Spleen (tissue), 11 donors: ENCODE data around the gene P3H2. TPM values are rescaled to one million over a fixed set of nuclear protein-coding genes. Genes with fewer than 3 reads are reported as not detected.
A peak's percentile ranks its signal among the peaks of the same experiment; 100 is the strongest.
"Not testable (repeated sequence)": the region's sequence is repeated elsewhere in the genome, so short reads cannot be mapped to it uniquely, and the experiment has no call there.

ENCODE experiments used
- DNase-seq: peaks from one replicate; pipeline ENCODE4 v3.0.0-alpha.2; 2020
- H3K27ac ChIP-seq, 8 donors: fragments of 200-600 bp; sonication (generic) in 7 of 8; 1 replicate in 4 of 8; 2 replicates in 4 of 8; pipeline versions ENCODE4 v1.5.0 to v1.8.0; 2016 to 2021; ENCODE audit warnings: inconsistent platforms in 4 of 8, mild to moderate bottlenecking in 4 of 8, moderate library complexity in 1 of 8
- H3K27me3 ChIP-seq, 7 donors: fragments of 200-600 bp; sonication (generic) in 6 of 7; replicated peaks in 1 of 7; 1 replicate in 4 of 7; 2 replicates in 3 of 7; pipeline versions ENCODE4 v1.5.0 to v1.8.0; 2016 to 2021; ENCODE audit warnings: inconsistent platforms in 3 of 7, mild to moderate bottlenecking in 1 of 7
- H3K36me3 ChIP-seq, 6 donors: fragments of 200-600 bp; sonication (generic) in 5 of 6; 1 replicate in 4 of 6; 2 replicates in 2 of 6; pipeline versions ENCODE4 v1.5.0 to v1.8.0; 2016 to 2021; ENCODE audit warnings: inconsistent platforms in 2 of 6
- H3K4me1 ChIP-seq, 6 donors: fragments of 200-600 bp; sonication (generic) in 5 of 6; 1 replicate in 3 of 6; 2 replicates in 3 of 6; pipeline versions ENCODE4 v1.5.0 to v1.8.0; 2016 to 2021; ENCODE audit warnings: inconsistent platforms in 3 of 6
- H3K4me3 ChIP-seq, 8 donors: fragments of 200-600 bp; sonication (generic) in 7 of 8; 1 replicate in 4 of 8; 2 replicates in 4 of 8; pipeline versions ENCODE4 v1.5.0 to v1.8.0; 2016 to 2021; ENCODE audit warnings: inconsistent platforms in 4 of 8, mild to moderate bottlenecking in 4 of 8, moderate library complexity in 2 of 8
- H3K9me3 ChIP-seq, 8 donors: fragments of 200-600 bp; sonication (generic) in 7 of 8; 1 replicate in 4 of 8; 2 replicates in 4 of 8; pipeline versions ENCODE4 v1.5.0 to v1.8.0; 2016 to 2021; ENCODE audit warnings: inconsistent platforms in 4 of 8
- POLR2A ChIP-seq, 3 donors: fragments of 450-650 bp; IDR thresholded peaks; one replicate each; pipeline ENCODE4 v1.5.1; 2017; ENCODE audit warnings: antibody characterized with exemption in 3 of 3, mild to moderate bottlenecking in 1 of 3
- POLR2AphosphoS5 ChIP-seq, 3 donors: sonication (generic); formaldehyde crosslinking; IDR thresholded peaks; one replicate each; pipeline ENCODE4 v1.5.1; 2017; ENCODE audit warnings: antibody characterized with exemption in 3 of 3
- WGBS, 5 donors: extraction: QIAGEN DNeasy Blood & Tissue Kit in 3 of 5; methylation state at CpG; one replicate each; pipeline versions ENCODE4 v1.1.5 to v1.1.7; 2013 to 2018; 5-methylcytosine and 5-hydroxymethylcytosine counted together
- intact Hi-C: fragments of 100-400 bp; cut with DNase I; formaldehyde crosslinking; loops from one replicate; pipeline ENCODE4 v1.15.0; 2023; ENCODE audit warnings: low total_unique reads
- polyA plus RNA-seq, 3 donors: library from polyadenylated mRNA; stranded (reverse); fragments of 200-250 nt; gene quantifications; one replicate each; pipeline ENCODE4 v1.2.1, GENCODE V29; 2013
- total RNA-seq, 7 donors: library from RNA; depleted of rRNA in 3 of 7; stranded (reverse); fragments of >200 nt in 3 of 7; fragmentation: NEBNext Ultra II Directional in 4 of 7; extraction: Animal tissue kit (Norgen Biotek cat#: 25700) in 4 of 7; gene quantifications; one replicate each; pipeline versions ENCODE4 v1.1.0 to v1.2.1, GENCODE V29; 2016 to 2021
- TF ChIP-seq, protein P1 (sequence below), 11 experiments: fragments of 200-600 bp in 7 of 11; fragments of 450-650 bp in 4 of 11; sonication (generic) in 4 of 11; IDR thresholded peaks in 8 of 11; conservative IDR thresholded peaks in 3 of 11; 1 replicate in 7 of 11; 2 replicates in 4 of 11; pipeline versions ENCODE4 v1.4.0 to v1.8.0; 2016 to 2021; ENCODE audit warnings: antibody characterized with exemption in 11 of 11, inconsistent platforms in 4 of 11, mild to moderate bottlenecking in 1 of 11
- donor health status: healthy with polysubstance abuse.
- donor health status: DM: no; HTN: no; CAD: no; lungs with moderate emphysema.
- donor health status: DM: no; HTN: no; CAD: no.
- donor health status: Bipolar disorder and iron deficiency.
- donor health status: healthy.
- donor health status: DM: no; HTN: no; CAD: no.
- donor health status: DM: yes; HTN: yes; CAD: no.

The P3H2 gene
- total and polyA plus RNA-seq, 10 donors = 7.7 to 155 (median 79.2) TPM

GRCh38 chr3:190076136-190076535 lies 44.6 kb downstream of the P3H2 start:
- no peak for DNase-seq
- H3K4me3 ChIP-seq = no peak overlapping the region
- intact Hi-C loops = no loop called here

DNA sequence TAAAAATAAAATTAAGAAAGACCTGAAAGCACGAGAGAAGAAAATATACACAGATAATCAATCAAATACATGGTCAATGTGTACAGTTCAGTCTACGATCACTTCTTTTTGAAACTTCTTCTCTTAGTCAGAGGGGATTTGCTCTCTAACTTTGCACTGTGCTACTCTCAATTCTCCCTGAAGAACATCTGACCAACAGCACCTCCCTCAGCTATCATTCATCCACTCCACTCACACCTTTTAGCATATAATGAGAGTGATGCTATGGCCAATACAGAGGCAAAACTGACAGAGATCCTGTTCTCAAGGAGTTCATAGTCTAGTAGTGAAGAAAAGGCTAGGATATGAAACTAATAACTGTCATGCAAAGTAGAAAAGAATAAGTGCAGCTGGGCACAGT lies 45.9 kb downstream of the P3H2 start:
- H3K36me3 ChIP-seq = no peaks in the 10 kb centered on the region
- DNase-seq = no peak
- no peaks in the 10 kb centered on the region for H3K27me3 ChIP-seq
- intact Hi-C loops = no loop called here
- no peaks in the 10 kb centered on the region for H3K9me3 ChIP-seq
- TF ChIP-seq, protein P1, sequence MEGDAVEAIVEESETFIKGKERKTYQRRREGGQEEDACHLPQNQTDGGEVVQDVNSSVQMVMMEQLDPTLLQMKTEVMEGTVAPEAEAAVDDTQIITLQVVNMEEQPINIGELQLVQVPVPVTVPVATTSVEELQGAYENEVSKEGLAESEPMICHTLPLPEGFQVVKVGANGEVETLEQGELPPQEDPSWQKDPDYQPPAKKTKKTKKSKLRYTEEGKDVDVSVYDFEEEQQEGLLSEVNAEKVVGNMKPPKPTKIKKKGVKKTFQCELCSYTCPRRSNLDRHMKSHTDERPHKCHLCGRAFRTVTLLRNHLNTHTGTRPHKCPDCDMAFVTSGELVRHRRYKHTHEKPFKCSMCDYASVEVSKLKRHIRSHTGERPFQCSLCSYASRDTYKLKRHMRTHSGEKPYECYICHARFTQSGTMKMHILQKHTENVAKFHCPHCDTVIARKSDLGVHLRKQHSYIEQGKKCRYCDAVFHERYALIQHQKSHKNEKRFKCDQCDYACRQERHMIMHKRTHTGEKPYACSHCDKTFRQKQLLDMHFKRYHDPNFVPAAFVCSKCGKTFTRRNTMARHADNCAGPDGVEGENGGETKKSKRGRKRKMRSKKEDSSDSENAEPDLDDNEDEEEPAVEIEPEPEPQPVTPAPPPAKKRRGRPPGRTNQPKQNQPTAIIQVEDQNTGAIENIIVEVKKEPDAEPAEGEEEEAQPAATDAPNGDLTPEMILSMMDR (IDR thresholded peaks at IDR 0.05 in 8 of 11, conservative IDR thresholded peaks at IDR 0.05 in 3 of 11) = no peak
- no peak for TF ChIP-seq POLR2A (IDR thresholded peaks at IDR 0.05)
- no peak for TF ChIP-seq POLR2AphosphoS5 (IDR thresholded peaks at IDR 0.05)
- WGBS, 5 donors = 70 to 94% (median 89%) methylated on average over 2 of the region's 2 CpGs
- peak overlapping the region in 5 of 8 donors; percentile 50 to 67 (median 66) for H3K27ac ChIP-seq
- H3K4me1 ChIP-seq = peaks cover 0 to 43% (median 9%) of the 10 kb centered on the region in 6 donors
- no peak overlapping the region for H3K4me3 ChIP-seq

More at GRCh38 chr3:190076136-190076535, 44.6 kb downstream of the P3H2 start:
- no peaks in the 10 kb centered on the region for H3K36me3 ChIP-seq
- H3K27me3 ChIP-seq = no peaks in the 10 kb centered on the region
- H3K27ac ChIP-seq = peak overlapping the region in 7 of 8 donors; percentile 3 to 66 (median 56)
- TF ChIP-seq, protein P1 (IDR thresholded peaks at IDR 0.05 in 8 of 11, conservative IDR thresholded peaks at IDR 0.05 in 3 of 11) = no peak
- TF ChIP-seq POLR2AphosphoS5 (IDR thresholded peaks at IDR 0.05) (peak in 1 of 3 donors; percentile 34), POLR2A (IDR thresholded peaks at IDR 0.05) (no peak)
- H3K4me1 ChIP-seq = peaks cover 0 to 43% (median 9%) of the 10 kb centered on the region in 6 donors
- no peaks in the 10 kb centered on the region for H3K9me3 ChIP-seq

- whole genome bisulfite sequencing, 5 donors = 21 to 34% (median 26%) methylated on average over 6 of the region's 6 CpGs
- Histone ChIP-seq H3K4me3 (peak overlapping the region in 1 of 8 donors; percentile 23), H3K9me3 (no peaks in the 10 kb centered on the region), H3K27ac (peak overlapping the region; percentile 13 to 71 (median 60)), H3K4me1 (peaks cover 0 to 43% (median 9%) of the 10 kb centered on the region in 6 donors), H3K36me3 (no peaks in the 10 kb centered on the region), H3K27me3 (no peaks in the 10 kb centered on the region)
- intact Hi-C loops = no loop called here
- TF ChIP-seq POLR2A (IDR thresholded peaks at IDR 0.05) = no peak
- peak in 2 of 3 donors; percentile 61 to 86 for TF ChIP-seq POLR2AphosphoS5 (IDR thresholded peaks at IDR 0.05)
- peak; percentile 74 for DNase-seq
Observed at GRCh38 chr3:190073264-190074008, 47.3 kb downstream of the P3H2 start.

DNA sequence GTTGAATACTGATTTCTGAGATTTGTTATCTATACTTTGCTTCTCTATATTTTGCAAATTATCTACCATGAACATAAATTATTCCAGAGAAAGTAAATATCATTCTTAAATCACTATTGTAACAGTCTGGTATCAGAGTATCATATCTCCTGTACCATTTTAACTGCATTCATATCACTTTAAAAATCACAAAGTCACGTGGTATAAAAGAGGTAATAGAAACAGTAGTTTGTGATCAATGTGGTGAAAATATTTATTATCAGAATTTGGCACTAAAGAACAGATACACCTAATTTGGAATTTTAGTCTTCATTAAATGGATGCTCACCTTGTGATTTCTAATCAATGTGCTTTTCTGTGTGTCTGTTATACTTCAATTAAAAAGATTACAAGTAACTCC lies 47.8 kb downstream of the P3H2 start:
- TF ChIP-seq POLR2AphosphoS5 (IDR thresholded peaks at IDR 0.05) (no peak), POLR2A (IDR thresholded peaks at IDR 0.05) (no peak)
- TF ChIP-seq, protein P1 (IDR thresholded peaks at IDR 0.05 in 8 of 11, conservative IDR thresholded peaks at IDR 0.05 in 3 of 11) = no peak
- no peaks in the 10 kb centered on the region for H3K36me3 ChIP-seq
- no peak overlapping the region for H3K4me3 ChIP-seq
- no peak for DNase-seq
- no peaks in the 10 kb centered on the region for H3K9me3 ChIP-seq
- H3K27me3 ChIP-seq = no peaks in the 10 kb centered on the region
- intact Hi-C loops = no loop called here
- H3K4me1 ChIP-seq = peaks cover 0 to 43% (median 9%) of the 10 kb centered on the region in 6 donors
- WGBS, 5 donors = 19 to 53% (median 35%) methylated on average over 1 of the region's 1 CpG
- H3K27ac ChIP-seq = peak overlapping the region; percentile 13 to 71 (median 60)

- DNase-seq, H3K36me3 ChIP-seq, intact Hi-C loops, H3K27me3 ChIP-seq, H3K4me3 ChIP-seq, H3K9me3 ChIP-seq: not testable (repeated sequence)
- H3K4me1 ChIP-seq = peaks cover 0 to 42% (median 9%) of the 10 kb centered on the region in 6 donors
- WGBS, 5 donors = 88 to 94% (median 93%) methylated on average over 9 of the region's 9 CpGs
- peak overlapping the region in 5 of 8 donors; percentile 6 to 67 (median 40) for H3K27ac ChIP-seq
Observed at GRCh38 chr3:190071921-190072320, 48.8 kb downstream of the P3H2 start.
